Measurements from ENCODE around the gene RARS2.

GRCh38 chr6:87628424-87628823, 38.6 kb upstream of the RARS2 start:
- TF ChIP-seq CTCF (IDR thresholded peaks at IDR 0.05) (no peak), POLR2A (IDR thresholded peaks at IDR 0.05) (no peak)

Measured in thyroid gland (tissue), 4 donors.